Esophagus squamous epithelium (tissue), 5 donors: ENCODE measurements around the gene PQBP1. TPM values are rescaled to one million over a fixed set of nuclear protein-coding genes. Genes with fewer than 3 reads are reported as not detected.
A peak's percentile ranks its signal among the peaks of the same experiment; 100 is the strongest.

Experiments used
- DNase-seq: peaks from one replicate; lab custom pipeline; 2025; lab: John Stamatoyannopoulos, UW
- H3K27ac ChIP-seq, 4 donors: fragments of 200-600 bp; sonication (generic); one replicate each; pipeline ENCODE4 v1.5.1; 2016 to 2019; ENCODE audit warnings: mild to moderate bottlenecking in 1 of 4
- H3K27me3 ChIP-seq, 4 donors: fragments of 200-600 bp; sonication (generic); 1 replicate in 3 of 4; 2 replicates in 1 of 4; pipeline versions ENCODE4 v1.5.1 to v1.6.0; 2017 to 2021; ENCODE audit warnings: antibody characterized with exemption in 1 of 4
- H3K36me3 ChIP-seq, 3 donors: fragments of 200-600 bp; sonication (generic); one replicate each; pipeline ENCODE4 v1.5.1; 2016 to 2019
- H3K4me1 ChIP-seq, 3 donors: fragments of 200-600 bp; sonication (generic); one replicate each; pipeline ENCODE4 v1.5.1; 2017 to 2019
- H3K4me3 ChIP-seq, 4 donors: fragments of 200-600 bp; sonication (generic); 1 replicate in 3 of 4; 2 replicates in 1 of 4; pipeline ENCODE4 v1.5.1; 2016 to 2019; ENCODE audit warnings: mild to moderate bottlenecking in 2 of 4, moderate library complexity in 1 of 4
- H3K9me3 ChIP-seq, 3 donors: fragments of 200-600 bp; sonication (generic); one replicate each; pipeline ENCODE4 v1.5.1; 2016 to 2019
- CTCF ChIP-seq, 6 experiments: fragments of 450-650 bp in 4 of 6; fragments of 200-600 bp in 2 of 6; sonication (generic) in 2 of 6; IDR thresholded peaks; one replicate each; pipeline ENCODE4 v1.5.1; 2016 to 2019; ENCODE audit warnings: antibody characterized with exemption in 6 of 6, mild to moderate bottlenecking in 4 of 6, moderate library complexity in 4 of 6
- POLR2A ChIP-seq, 4 donors: fragments of 450-650 bp; IDR thresholded peaks; one replicate each; pipeline ENCODE4 v1.6.1; 2017; ENCODE audit warnings: antibody characterized with exemption in 4 of 4, mild to moderate bottlenecking in 4 of 4, moderate library complexity in 3 of 4
- WGBS, 2 donors: methylation state at CpG; one replicate each; pipeline ENCODE4 v1.1.5; 2018; 5-methylcytosine and 5-hydroxymethylcytosine counted together
- intact Hi-C: fragments of 100-400 bp; cut with DNase I; formaldehyde crosslinking; loops from one replicate; pipeline ENCODE4 v1.15.0; 2022
- total RNA-seq, 4 donors: library from RNA; depleted of rRNA; stranded (reverse); fragments of >200 nt; gene quantifications; one replicate each; pipeline ENCODE4 v1.1.0, GENCODE V29; 2016
- donor health status: DM: yes; HTN: yes; CAD: no.

The PQBP1 gene
- total RNA-seq, 4 donors from 2014 or later, result 45.3 to 87.4 (median 53.0) TPM

GRCh38 chrX:48933757-48934156, 36.0 kb downstream of the PQBP1 start:
- H3K36me3 ChIP-seq, result peaks cover 4 to 85% (median 10%) of the 10 kb centered on the region in 3 donors
- WGBS, 2 donors, result 80 to 88% methylated on average over 1 to 2 of the region's 2 CpGs
- no peak for DNase-seq

GRCh38 chrX:48934581-48935300, 37.0 kb downstream of the PQBP1 start:
- Histone ChIP-seq H3K9me3 (no peaks in the 10 kb centered on the region), H3K27ac (no peak overlapping the region), H3K36me3 (peaks cover 0 to 87% (median 10%) of the 10 kb centered on the region in 3 donors), H3K4me1 (peaks cover 0 to 25% (median 4%) of the 10 kb centered on the region in 3 donors), H3K27me3 (no peaks in the 10 kb centered on the region), H3K4me3 (no peak overlapping the region)
- intact Hi-C loops, result no loop called here
- no peak for DNase-seq
- WGBS, 2 donors, result 33 to 73% methylated on average over 1 to 6 of the region's 7 CpGs
- TF ChIP-seq POLR2A (IDR thresholded peaks at IDR 0.05) (no peak), CTCF (IDR thresholded peaks at IDR 0.05) (no peak)

More at GRCh38 chrX:48933757-48934156, 36.0 kb downstream of the PQBP1 start:
- H3K9me3 ChIP-seq, result no peaks in the 10 kb centered on the region
- no peak overlapping the region for H3K4me3 ChIP-seq
- H3K4me1 ChIP-seq, result peaks cover 0 to 17% (median 4%) of the 10 kb centered on the region in 3 donors
- no peak overlapping the region for H3K27ac ChIP-seq
- intact Hi-C loops, result no loop called here
- no peaks in the 10 kb centered on the region for H3K27me3 ChIP-seq
- TF ChIP-seq POLR2A (IDR thresholded peaks at IDR 0.05) (no peak), CTCF (IDR thresholded peaks at IDR 0.05) (no peak)

DNA sequence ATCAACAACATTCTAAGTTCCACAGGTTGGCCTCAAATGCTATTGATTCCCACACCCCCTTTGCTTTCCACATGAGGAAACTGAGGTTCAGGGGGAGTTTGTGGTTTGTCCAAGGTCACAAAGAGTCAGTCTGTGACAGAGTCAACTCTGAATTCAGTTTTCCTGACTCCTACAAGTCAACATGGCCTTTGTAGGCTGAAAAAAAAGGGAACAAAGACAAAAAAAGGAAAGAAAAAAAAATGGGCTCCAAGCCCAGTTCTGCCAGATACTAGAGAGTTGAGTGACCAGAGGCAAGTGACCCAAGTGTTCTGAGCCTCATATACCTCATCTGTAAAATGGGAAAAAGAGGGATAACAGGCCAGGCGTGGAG, 37.6 kb downstream of the PQBP1 start:
- no peak overlapping the region for H3K27ac ChIP-seq
- H3K4me1 ChIP-seq, result peaks cover 0 to 30% (median 4%) of the 10 kb centered on the region in 3 donors
- TF ChIP-seq CTCF (IDR thresholded peaks at IDR 0.05), result no peak
- TF ChIP-seq POLR2A (IDR thresholded peaks at IDR 0.05), result no peak
- 78% methylated on average over 1 of the region's 1 CpG; no CpG with 5 or more reads in 1 of the 2 donors for WGBS, 2 donors
- no peaks in the 10 kb centered on the region for H3K9me3 ChIP-seq
- intact Hi-C loops, result no loop called here
- no peaks in the 10 kb centered on the region for H3K27me3 ChIP-seq
- no peak for DNase-seq
- no peak overlapping the region for H3K4me3 ChIP-seq
- peaks cover 0 to 87% (median 10%) of the 10 kb centered on the region in 3 donors for H3K36me3 ChIP-seq

- WGBS, 2 donors, result 100% methylated on average over 2 to 6 of the region's 8 CpGs
- H3K36me3 ChIP-seq, result peaks cover 0 to 82% (median 7%) of the 10 kb centered on the region in 3 donors
- H3K27me3 ChIP-seq, result no peaks in the 10 kb centered on the region
- H3K9me3 ChIP-seq, result no peaks in the 10 kb centered on the region
- no peak overlapping the region for H3K4me3 ChIP-seq
- TF ChIP-seq POLR2A (IDR thresholded peaks at IDR 0.05), result no peak
- no peak for TF ChIP-seq CTCF (IDR thresholded peaks at IDR 0.05)
- H3K4me1 ChIP-seq, result peaks cover 0 to 36% (median 4%) of the 10 kb centered on the region in 3 donors
- H3K27ac ChIP-seq, result peak overlapping the region in 2 of 4 donors; percentile 36 to 72
- DNase-seq, result no peak
- intact Hi-C loops, result no loop called here
Measured at GRCh38 chrX:48936429-48937053, 38.8 kb downstream of the PQBP1 start.
